Ishikawa (cell line): ENCODE data around the gene DPYD.

Experiments used
- CEBPB ChIP-seq: IDR thresholded peaks from 2 replicates; pipeline ENCODE4 v1.6.1; 2012
- CREB1 ChIP-seq: IDR thresholded peaks from 2 replicates; pipeline ENCODE4 v1.6.1; 2012; ENCODE audit warnings: low read depth
- EGR1 ChIP-seq: IDR thresholded peaks from 2 replicates; pipeline ENCODE4 v1.6.1; 2012
- EP300 ChIP-seq: IDR thresholded peaks from 2 replicates; pipeline ENCODE4 v1.6.1; 2012; ENCODE audit warnings: borderline replicate concordance
- FOXM1 ChIP-seq: IDR thresholded peaks from 2 replicates; pipeline ENCODE4 v1.6.1; 2012; ENCODE audit warnings: low read depth, borderline replicate concordance
- MAX ChIP-seq: IDR thresholded peaks from 2 replicates; pipeline ENCODE4 v1.6.1; 2012
- RAD21 ChIP-seq: IDR thresholded peaks from 2 replicates; pipeline ENCODE4 v1.6.1; 2012; ENCODE audit warnings: low read depth
- REST ChIP-seq: IDR thresholded peaks from 2 replicates; pipeline ENCODE4 v1.6.1; 2012; ENCODE audit warnings: low read depth, mild to moderate bottlenecking
- TEAD4 ChIP-seq: IDR thresholded peaks from 2 replicates; pipeline ENCODE4 v1.6.1; 2012
- USF1 ChIP-seq: IDR thresholded peaks from 2 replicates; pipeline ENCODE4 v1.6.1; 2012
- YY1 ChIP-seq: IDR thresholded peaks from 2 replicates; pipeline ENCODE4 v1.6.1; 2012; ENCODE audit warnings: low read depth
- ZBTB7A ChIP-seq: IDR thresholded peaks from 2 replicates; pipeline ENCODE4 v1.6.1; 2012; ENCODE audit warnings: low read depth

- TF ChIP-seq TEAD4 (no peak), EP300 (no peak), USF1 (no peak), ZBTB7A (no peak), YY1 (no peak), EGR1 (no peak), REST (no peak), CREB1 (no peak), CEBPB (no peak), RAD21 (no peak), MAX (no peak), FOXM1 (no peak)
These were observed 192.4 kb downstream of the DPYD start for GRCh38 chr1:97728436-97728835.
